Glutamatergic neuron (in vitro differentiated cells): ENCODE data around the gene STK11. TPM values are rescaled to one million over a fixed set of nuclear protein-coding genes. Genes with fewer than 3 reads are reported as not detected.

Source experiments
- DNase-seq: peaks from one replicate; pipeline ENCODE4 v3.0.0; 2022
- H3K27ac Mint-ChIP-seq: one replicate; pipeline ENCODE4 v1.8.0; 2020; ENCODE audit warnings: mild to moderate bottlenecking, mixed read lengths, inconsistent platforms; ENCODE audit not compliant: unreplicated experiment
- H3K27me3 Mint-ChIP-seq: one replicate; pipeline ENCODE4 v1.8.0; 2020; ENCODE audit warnings: mild to moderate bottlenecking, moderate library complexity, mixed read lengths, inconsistent platforms; ENCODE audit not compliant: unreplicated experiment
- H3K36me3 Mint-ChIP-seq: one replicate; pipeline ENCODE4 v1.8.0; 2020; ENCODE audit warnings: mild to moderate bottlenecking, mixed read lengths, inconsistent platforms; ENCODE audit not compliant: unreplicated experiment
- H3K4me1 Mint-ChIP-seq: one replicate; pipeline ENCODE4 v1.8.0; 2020; ENCODE audit warnings: mild to moderate bottlenecking, low read depth, mixed read lengths, inconsistent platforms; ENCODE audit not compliant: unreplicated experiment
- H3K4me3 Mint-ChIP-seq: one replicate; pipeline ENCODE4 v1.8.0; 2020; ENCODE audit warnings: mild to moderate bottlenecking, mixed read lengths, inconsistent platforms; ENCODE audit not compliant: unreplicated experiment
- H3K9me3 Mint-ChIP-seq: one replicate; pipeline ENCODE4 v1.8.0; 2020; ENCODE audit warnings: mild to moderate bottlenecking, moderate library complexity, mixed read lengths, inconsistent platforms; ENCODE audit not compliant: unreplicated experiment
- CTCF ChIP-seq: fragments of 200-600 bp; sonication (generic); IDR thresholded peaks from one replicate; pipeline ENCODE4 v1.5.0; 2021; ENCODE audit not compliant: partially characterized antibody, unreplicated experiment
- total RNA-seq: library from RNA; stranded (reverse); fragmentation: NEBNext Ultra II Directional; extraction: Animal tissue kit (Norgen Biotek cat#: 25700); gene quantifications from one replicate; pipeline ENCODE4 v1.2.1, GENCODE V29; 2021; ENCODE audit not compliant: unreplicated experiment

The STK11 gene
- total RNA-seq, 1 donor from 2014 or later: 48.2 TPM

DNA sequence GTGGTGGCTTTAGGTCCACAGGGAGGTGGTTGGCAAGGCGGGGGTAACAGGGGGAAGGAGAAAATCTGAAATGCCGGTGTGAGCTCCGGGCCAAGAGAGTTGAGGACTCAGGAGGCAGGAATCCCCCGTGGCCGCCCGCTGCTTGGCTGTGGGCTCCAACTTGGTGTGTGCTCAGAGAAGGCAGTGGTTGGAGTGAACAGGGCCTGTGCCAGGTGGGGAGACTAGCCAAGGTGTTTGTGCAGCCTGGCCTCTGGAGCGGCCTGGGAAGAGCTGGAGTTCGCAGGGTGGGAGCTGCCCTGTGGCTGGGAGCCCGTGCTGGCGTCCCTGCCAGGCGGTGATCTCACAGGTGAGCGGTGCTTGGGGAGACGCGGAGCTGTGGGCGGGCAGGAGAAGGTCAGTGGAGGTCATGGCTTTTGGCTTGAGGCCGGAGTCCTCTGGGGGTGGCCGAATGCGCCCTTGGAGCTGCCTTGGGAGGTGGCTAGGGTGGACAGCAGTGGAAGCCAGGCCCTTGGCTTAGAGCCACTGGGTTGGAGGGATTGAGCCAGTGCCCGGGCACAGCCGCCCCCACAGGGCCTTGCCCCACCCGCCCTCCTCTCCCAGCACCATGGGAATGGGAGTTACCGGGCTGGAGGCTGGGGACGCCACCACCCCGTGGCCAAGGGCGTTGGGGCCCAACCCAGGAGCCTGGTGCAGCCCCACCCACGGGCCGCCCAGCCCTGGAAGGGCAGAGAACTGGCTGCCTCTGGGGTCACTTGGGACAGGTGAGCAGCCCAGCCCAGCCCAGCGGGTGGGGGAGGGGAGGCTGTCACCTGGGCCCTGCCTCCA lies 56.4 kb downstream of the STK11 start:
- peaks cover 16% of the 10 kb centered on the region for H3K27me3 Mint-ChIP-seq
- DNase-seq: no peak
- no peak for TF ChIP-seq CTCF
- H3K4me3 Mint-ChIP-seq: peak overlapping the region; percentile 85
- H3K27ac Mint-ChIP-seq: peak overlapping the region; percentile 43
- H3K36me3 Mint-ChIP-seq: no peaks in the 10 kb centered on the region
- peaks cover 18% of the 10 kb centered on the region for H3K9me3 Mint-ChIP-seq
- peaks cover 30% of the 10 kb centered on the region for H3K4me1 Mint-ChIP-seq

DNA sequence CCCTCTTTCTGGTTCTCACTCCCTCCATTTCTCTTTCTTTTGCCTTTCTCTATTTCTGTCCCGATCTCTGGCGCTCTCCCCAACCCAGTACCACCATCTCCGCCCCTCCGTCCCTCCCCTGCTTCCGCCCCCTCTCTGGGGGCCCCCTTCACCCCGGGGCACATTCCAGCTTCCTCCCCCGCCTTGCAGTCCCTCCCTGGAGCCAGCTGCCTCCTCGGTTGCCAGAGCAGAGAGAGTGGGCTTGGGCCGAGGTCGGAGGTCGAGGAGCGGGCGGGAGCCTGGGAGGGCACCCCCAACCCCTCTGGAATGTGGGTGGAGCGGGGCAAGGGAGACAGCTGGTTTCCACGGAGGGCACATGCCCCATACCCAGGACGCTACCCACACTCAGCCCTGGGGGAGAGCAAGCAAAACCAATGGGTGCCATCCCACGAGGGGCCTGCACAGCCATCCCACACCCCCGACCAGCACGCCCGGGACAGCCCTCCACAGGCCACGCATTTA lies 57.1 kb downstream of the STK11 start:
- H3K4me3 Mint-ChIP-seq: no peak overlapping the region
- H3K4me1 Mint-ChIP-seq: peaks cover 30% of the 10 kb centered on the region

DNA sequence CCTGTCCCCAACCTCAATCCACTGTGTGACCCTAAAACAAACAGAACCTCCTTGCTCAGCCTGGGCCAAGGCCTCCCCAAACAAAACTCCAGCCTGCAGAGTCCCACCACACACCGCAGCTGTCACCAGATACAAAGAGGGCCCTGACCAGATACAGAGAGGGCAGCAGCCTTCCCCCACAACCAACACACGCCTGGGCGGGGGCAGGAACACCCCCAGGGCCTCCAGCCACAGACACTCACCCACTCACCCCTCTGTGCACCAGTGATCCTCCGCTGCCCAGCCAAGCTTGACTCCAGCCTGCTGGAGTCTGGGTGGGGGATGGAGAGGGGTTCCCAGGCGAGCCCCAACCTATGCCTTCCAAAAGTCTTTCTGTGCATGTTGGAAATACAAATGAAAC lies 57.6 kb downstream of the STK11 start:
- Mint-ChIP-seq H3K4me3 (peak overlapping the region; percentile 57), H3K4me1 (peaks cover 27% of the 10 kb centered on the region), H3K36me3 (no peaks in the 10 kb centered on the region), H3K27me3 (peaks cover 11% of the 10 kb centered on the region), H3K27ac (no peak overlapping the region), H3K9me3 (peaks cover 12% of the 10 kb centered on the region)
- no peak for DNase-seq
- no peak for TF ChIP-seq CTCF

More for the DNA sequence above, 57.1 kb downstream of the STK11 start:
- TF ChIP-seq CTCF: no peak
- no peak overlapping the region for H3K27ac Mint-ChIP-seq
- no peak for DNase-seq
- peaks cover 13% of the 10 kb centered on the region for H3K9me3 Mint-ChIP-seq
- peaks cover 12% of the 10 kb centered on the region for H3K27me3 Mint-ChIP-seq
- H3K36me3 Mint-ChIP-seq: no peaks in the 10 kb centered on the region

GRCh38 chr19:1264801-1265614 lies 59.4 kb downstream of the STK11 start:
- Mint-ChIP-seq H3K27me3 (peaks cover 12% of the 10 kb centered on the region), H3K4me1 (peaks cover 31% of the 10 kb centered on the region)
- peak; percentile 67 for DNase-seq

More at GRCh38 chr19:1264801-1265614, 59.4 kb downstream of the STK11 start:
- Mint-ChIP-seq H3K36me3 (no peaks in the 10 kb centered on the region), H3K27ac (peak overlapping the region; percentile 78), H3K9me3 (peaks cover 11% of the 10 kb centered on the region), H3K4me3 (peak overlapping the region; percentile 68)
- no peak for TF ChIP-seq CTCF
